HEK293 (cell line): ENCODE data around the gene SPAST.

Source experiments
- HOXD13 ChIP-seq: sonication (generic); formaldehyde crosslinking; IDR thresholded peaks from 2 replicates; pipeline ENCODE4 v1.8.0; 2022; ENCODE audit warnings: missing genetic modification reagents, borderline replicate concordance
- OVOL3 ChIP-seq: fragments of 450-650 bp; formaldehyde crosslinking; IDR thresholded peaks from 2 replicates; pipeline ENCODE4 v1.5.1; 2016; ENCODE audit warnings: missing biosample characterization, missing genetic modification characterization
- PRDM1 ChIP-seq: fragments of 450-650 bp; formaldehyde crosslinking; IDR thresholded peaks from 2 replicates; pipeline ENCODE4; 2016; ENCODE audit warnings: missing biosample characterization, missing genetic modification characterization
- SCRT1 ChIP-seq: fragments of 450-650 bp; formaldehyde crosslinking; IDR thresholded peaks from 2 replicates; pipeline ENCODE4 v1.5.1; 2016; ENCODE audit warnings: missing biosample characterization, missing genetic modification characterization, borderline replicate concordance
- SETDB1 ChIP-seq: IDR thresholded peaks from one replicate; pipeline ENCODE4 v1.6.1; 2017; ENCODE audit warnings: mild to moderate bottlenecking, low read length, moderate library complexity, mixed read lengths; ENCODE audit not compliant: insufficient read length
- YY1 ChIP-seq: fragments of 450-650 bp; formaldehyde crosslinking; IDR thresholded peaks from 2 replicates; pipeline ENCODE4 v1.5.1; 2018; ENCODE audit warnings: missing biosample characterization, missing genetic modification characterization
- ZBTB21 ChIP-seq: fragments of 450-650 bp; formaldehyde crosslinking; IDR thresholded peaks from 2 replicates; pipeline ENCODE4 v1.5.1; 2017; ENCODE audit warnings: missing biosample characterization, missing genetic modification characterization
- ZFHX2 ChIP-seq: fragments of 450-650 bp; formaldehyde crosslinking; conservative IDR thresholded peaks from 2 replicates; pipeline ENCODE4 v1.5.1; 2016; ENCODE audit warnings: missing biosample characterization, missing genetic modification characterization
- ZFP69B ChIP-seq: fragments of 450-650 bp; formaldehyde crosslinking; IDR thresholded peaks from 2 replicates; pipeline ENCODE4 v1.5.1; 2016; ENCODE audit warnings: missing biosample characterization, missing genetic modification characterization
- ZNF121 ChIP-seq: fragments of 450-650 bp; formaldehyde crosslinking; IDR thresholded peaks from 2 replicates; pipeline ENCODE4 v1.5.1; 2016; ENCODE audit warnings: missing biosample characterization, missing genetic modification characterization
- ZNF133 ChIP-seq: fragments of 450-650 bp; formaldehyde crosslinking; IDR thresholded peaks from 2 replicates; pipeline ENCODE4 v1.5.1; 2016; ENCODE audit warnings: missing biosample characterization, missing genetic modification characterization
- ZNF169 ChIP-seq: fragments of 450-650 bp; formaldehyde crosslinking; IDR thresholded peaks from 2 replicates; pipeline ENCODE4 v1.5.1; 2016; ENCODE audit warnings: missing biosample characterization, missing genetic modification characterization
- ZNF211 ChIP-seq: fragments of 450-650 bp; formaldehyde crosslinking; IDR thresholded peaks from 2 replicates; pipeline ENCODE4 v1.5.1; 2016; ENCODE audit warnings: low read depth, missing biosample characterization, missing genetic modification characterization
- ZNF274 ChIP-seq, 2 experiments: fragments of 200-500 bp in 1 of 2; fragments of 450-650 bp in 1 of 2; sonication (Bioruptor generic) in 1 of 2; formaldehyde crosslinking in 1 of 2; IDR thresholded peaks; 2 replicates each; pipeline versions ENCODE4 v1.5.1 to v1.6.1; 2014 to 2016; ENCODE audit warnings: borderline replicate concordance in 1 of 2, inconsistent platforms in 1 of 2, low read length in 1 of 2, missing biosample characterization in 1 of 2, missing genetic modification characterization in 1 of 2
- ZNF366 ChIP-seq: fragments of 450-650 bp; formaldehyde crosslinking; conservative IDR thresholded peaks from 2 replicates; pipeline ENCODE4 v1.5.1; 2016; ENCODE audit warnings: missing biosample characterization, missing genetic modification characterization
- ZNF514 ChIP-seq: fragments of 450-650 bp; formaldehyde crosslinking; IDR thresholded peaks from 2 replicates; pipeline ENCODE4 v1.5.1; 2016; ENCODE audit warnings: missing biosample characterization, missing genetic modification characterization
- ZNF529 ChIP-seq: fragments of 450-650 bp; formaldehyde crosslinking; IDR thresholded peaks from 2 replicates; pipeline ENCODE4 v1.5.1; 2017; ENCODE audit warnings: missing genetic modification characterization, missing biosample characterization; ENCODE audit not compliant: insufficient replicate concordance
- ZNF549 ChIP-seq: fragments of 450-650 bp; IDR thresholded peaks from 2 replicates; pipeline ENCODE4 v1.5.1; 2018; ENCODE audit warnings: missing biosample characterization, missing genetic modification characterization, mild to moderate bottlenecking, inconsistent platforms, moderate library complexity
- ZNF555 ChIP-seq: fragments of 450-650 bp; formaldehyde crosslinking; conservative IDR thresholded peaks from 2 replicates; pipeline ENCODE4 v1.5.1; 2017; ENCODE audit warnings: missing biosample characterization, mild to moderate bottlenecking, missing genetic modification characterization, inconsistent platforms
- ZNF561 ChIP-seq: fragments of 450-650 bp; IDR thresholded peaks from 2 replicates; pipeline ENCODE4 v1.5.1; 2018; ENCODE audit warnings: missing biosample characterization, missing genetic modification characterization, borderline replicate concordance
- ZNF629 ChIP-seq: fragments of 450-650 bp; formaldehyde crosslinking; IDR thresholded peaks from 2 replicates; pipeline ENCODE4 v1.5.1; 2017; ENCODE audit warnings: missing biosample characterization, missing genetic modification characterization
- ZNF76 ChIP-seq: fragments of 450-650 bp; formaldehyde crosslinking; IDR thresholded peaks from 2 replicates; pipeline ENCODE4; 2016; ENCODE audit warnings: low read depth, missing biosample characterization, missing genetic modification characterization, borderline replicate concordance
- ZNF830 ChIP-seq: fragments of 450-650 bp; IDR thresholded peaks from 2 replicates; pipeline ENCODE4 v1.5.0; 2018; ENCODE audit warnings: missing biosample characterization, missing genetic modification characterization, low read depth, mild to moderate bottlenecking, moderate library complexity
- ZXDB ChIP-seq: fragments of 450-650 bp; formaldehyde crosslinking; IDR thresholded peaks from 2 replicates; pipeline ENCODE4 v1.5.1; 2016; ENCODE audit warnings: missing biosample characterization, missing genetic modification characterization
- TF ChIP-seq, protein P1 (sequence below): fragments of 450-650 bp; formaldehyde crosslinking; IDR thresholded peaks from 2 replicates; pipeline ENCODE4 v1.5.1; 2017; ENCODE audit warnings: missing biosample characterization, mild to moderate bottlenecking, missing genetic modification characterization, moderate library complexity
- TF ChIP-seq, protein P2 (sequence below): fragments of 450-650 bp; formaldehyde crosslinking; IDR thresholded peaks from 2 replicates; pipeline ENCODE4 v1.5.1; 2016; ENCODE audit warnings: missing biosample characterization, missing genetic modification characterization
- TF ChIP-seq, protein P3 (sequence below): fragments of 450-650 bp; formaldehyde crosslinking; IDR thresholded peaks from 2 replicates; pipeline ENCODE4 v1.5.1; 2016; ENCODE audit warnings: missing biosample characterization, missing genetic modification characterization
- TF ChIP-seq, protein P4 (sequence below): fragments of 450-650 bp; formaldehyde crosslinking; IDR thresholded peaks from 2 replicates; pipeline ENCODE4 v1.5.1; 2016; ENCODE audit warnings: missing biosample characterization, missing genetic modification characterization

Gene SPAST

DNA sequence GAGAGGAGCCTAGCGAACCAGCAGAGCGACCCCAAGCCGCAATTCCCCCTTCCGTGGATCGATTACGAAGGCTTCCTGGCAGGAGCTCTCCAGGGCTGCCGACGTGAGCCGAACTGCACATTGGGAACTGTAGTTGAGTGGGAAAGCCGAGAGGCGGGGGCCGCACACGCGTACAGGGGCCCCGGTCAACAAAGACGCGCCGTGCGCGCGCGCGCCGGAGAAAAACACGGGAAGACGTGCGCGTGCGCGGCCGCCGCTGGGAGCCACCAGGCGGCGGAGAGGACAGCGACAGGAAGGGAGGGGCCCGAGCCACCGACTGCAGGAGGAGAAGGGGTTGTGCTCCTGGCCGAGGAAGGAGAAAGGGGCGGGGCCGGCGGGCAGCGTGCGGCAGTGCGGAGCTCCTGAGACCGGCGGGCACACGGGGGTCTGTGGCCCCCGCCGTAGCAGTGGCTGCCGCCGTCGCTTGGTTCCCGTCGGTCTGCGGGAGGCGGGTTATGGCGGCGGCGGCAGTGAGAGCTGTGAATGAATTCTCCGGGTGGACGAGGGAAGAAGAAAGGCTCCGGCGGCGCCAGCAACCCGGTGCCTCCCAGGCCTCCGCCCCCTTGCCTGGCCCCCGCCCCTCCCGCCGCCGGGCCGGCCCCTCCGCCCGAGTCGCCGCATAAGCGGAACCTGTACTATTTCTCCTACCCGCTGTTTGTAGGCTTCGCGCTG is at the start of gene SPAST (continued):
- TF ChIP-seq, protein P1, sequence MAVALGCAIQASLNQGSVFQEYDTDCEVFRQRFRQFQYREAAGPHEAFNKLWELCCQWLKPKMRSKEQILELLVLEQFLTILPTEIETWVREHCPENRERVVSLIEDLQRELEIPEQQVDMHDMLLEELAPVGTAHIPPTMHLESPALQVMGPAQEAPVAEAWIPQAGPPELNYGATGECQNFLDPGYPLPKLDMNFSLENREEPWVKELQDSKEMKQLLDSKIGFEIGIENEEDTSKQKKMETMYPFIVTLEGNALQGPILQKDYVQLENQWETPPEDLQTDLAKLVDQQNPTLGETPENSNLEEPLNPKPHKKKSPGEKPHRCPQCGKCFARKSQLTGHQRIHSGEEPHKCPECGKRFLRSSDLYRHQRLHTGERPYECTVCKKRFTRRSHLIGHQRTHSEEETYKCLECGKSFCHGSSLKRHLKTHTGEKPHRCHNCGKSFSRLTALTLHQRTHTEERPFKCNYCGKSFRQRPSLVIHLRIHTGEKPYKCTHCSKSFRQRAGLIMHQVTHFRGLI, result no peak
- TF ChIP-seq ZNF549 (tag by site-specific recombination) (no peak), OVOL3 (tag by site-specific recombination) (no peak), SETDB1 (no peak), YY1 (tag by site-specific recombination) (0 out of 2 replicates have a peak, but pooled peaks have one; percentile 24), ZNF274 (IDR thresholded peaks at IDR 0.05; ENCODE audit: low read length) (no peak), ZNF274 (tag by site-specific recombination; IDR thresholded peaks at IDR 0.05; ENCODE audit: borderline replicate concordance) (no peak), ZFP69B (no peak), SCRT1 (tag by site-specific recombination) (no peak), ZNF366 (tag by site-specific recombination) (peak; percentile 86), ZNF121 (tag by site-specific recombination) (no peak), ZNF830 (no peak), ZNF561 (0 out of 2 replicates have a peak, but pooled peaks have one; percentile 34), ZNF514 (tag by site-specific recombination) (no peak), ZNF629 (0 out of 2 replicates have a peak, but pooled peaks have one; percentile 41), ZXDB (tag by site-specific recombination) (peak; percentile 80; the same call in 1 of the 2 replicates), ZBTB21 (tag by site-specific recombination) (no peak), ZNF555 (tag by site-specific recombination) (no peak), HOXD13 (no peak), ZNF76 (tag by site-specific recombination) (peak; percentile 87), ZFHX2 (tag by site-specific recombination) (no peak), ZNF211 (no peak), PRDM1 (tag by site-specific recombination) (peak; percentile 50), ZNF169 (tag by site-specific recombination) (no peak), ZNF529 (tag by site-specific recombination) (no peak), ZNF133 (tag by site-specific recombination) (no peak)
- TF ChIP-seq, protein P2, sequence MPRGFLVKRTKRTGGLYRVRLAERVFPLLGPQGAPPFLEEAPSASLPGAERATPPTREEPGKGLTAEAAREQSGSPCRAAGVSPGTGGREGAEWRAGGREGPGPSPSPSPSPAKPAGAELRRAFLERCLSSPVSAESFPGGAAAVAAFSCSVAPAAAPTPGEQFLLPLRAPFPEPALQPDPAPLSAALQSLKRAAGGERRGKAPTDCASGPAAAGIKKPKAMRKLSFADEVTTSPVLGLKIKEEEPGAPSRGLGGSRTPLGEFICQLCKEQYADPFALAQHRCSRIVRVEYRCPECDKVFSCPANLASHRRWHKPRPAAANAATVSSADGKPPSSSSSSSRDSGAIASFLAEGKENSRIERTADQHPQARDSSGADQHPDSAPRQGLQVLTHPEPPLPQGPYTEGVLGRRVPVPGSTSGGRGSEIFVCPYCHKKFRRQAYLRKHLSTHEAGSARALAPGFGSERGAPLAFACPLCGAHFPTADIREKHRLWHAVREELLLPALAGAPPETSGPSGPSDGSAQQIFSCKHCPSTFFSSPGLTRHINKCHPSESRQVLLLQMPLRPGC (tag by site-specific recombination), result no peak
- TF ChIP-seq, protein P3, sequence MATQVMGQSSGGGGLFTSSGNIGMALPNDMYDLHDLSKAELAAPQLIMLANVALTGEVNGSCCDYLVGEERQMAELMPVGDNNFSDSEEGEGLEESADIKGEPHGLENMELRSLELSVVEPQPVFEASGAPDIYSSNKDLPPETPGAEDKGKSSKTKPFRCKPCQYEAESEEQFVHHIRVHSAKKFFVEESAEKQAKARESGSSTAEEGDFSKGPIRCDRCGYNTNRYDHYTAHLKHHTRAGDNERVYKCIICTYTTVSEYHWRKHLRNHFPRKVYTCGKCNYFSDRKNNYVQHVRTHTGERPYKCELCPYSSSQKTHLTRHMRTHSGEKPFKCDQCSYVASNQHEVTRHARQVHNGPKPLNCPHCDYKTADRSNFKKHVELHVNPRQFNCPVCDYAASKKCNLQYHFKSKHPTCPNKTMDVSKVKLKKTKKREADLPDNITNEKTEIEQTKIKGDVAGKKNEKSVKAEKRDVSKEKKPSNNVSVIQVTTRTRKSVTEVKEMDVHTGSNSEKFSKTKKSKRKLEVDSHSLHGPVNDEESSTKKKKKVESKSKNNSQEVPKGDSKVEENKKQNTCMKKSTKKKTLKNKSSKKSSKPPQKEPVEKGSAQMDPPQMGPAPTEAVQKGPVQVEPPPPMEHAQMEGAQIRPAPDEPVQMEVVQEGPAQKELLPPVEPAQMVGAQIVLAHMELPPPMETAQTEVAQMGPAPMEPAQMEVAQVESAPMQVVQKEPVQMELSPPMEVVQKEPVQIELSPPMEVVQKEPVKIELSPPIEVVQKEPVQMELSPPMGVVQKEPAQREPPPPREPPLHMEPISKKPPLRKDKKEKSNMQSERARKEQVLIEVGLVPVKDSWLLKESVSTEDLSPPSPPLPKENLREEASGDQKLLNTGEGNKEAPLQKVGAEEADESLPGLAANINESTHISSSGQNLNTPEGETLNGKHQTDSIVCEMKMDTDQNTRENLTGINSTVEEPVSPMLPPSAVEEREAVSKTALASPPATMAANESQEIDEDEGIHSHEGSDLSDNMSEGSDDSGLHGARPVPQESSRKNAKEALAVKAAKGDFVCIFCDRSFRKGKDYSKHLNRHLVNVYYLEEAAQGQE (tag by site-specific recombination), result peak; percentile 66
- TF ChIP-seq, protein P4, sequence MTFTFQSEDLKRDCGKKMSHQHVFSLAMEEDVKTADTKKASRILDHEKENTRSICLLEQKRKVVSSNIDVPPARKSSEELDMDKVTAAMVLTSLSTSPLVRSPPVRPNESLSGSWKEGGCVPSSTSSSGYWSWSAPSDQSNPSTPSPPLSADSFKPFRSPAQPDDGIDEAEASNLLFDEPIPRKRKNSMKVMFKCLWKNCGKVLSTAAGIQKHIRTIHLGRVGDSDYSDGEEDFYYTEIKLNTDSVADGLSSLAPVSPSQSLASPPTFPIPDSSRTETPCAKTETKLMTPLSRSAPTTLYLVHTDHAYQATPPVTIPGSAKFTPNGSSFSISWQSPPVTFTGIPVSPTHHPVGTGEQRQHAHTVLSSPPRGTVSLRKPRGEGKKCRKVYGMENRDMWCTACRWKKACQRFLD (tag by site-specific recombination), result no peak
